ENCODE data around the gene LRRTM3.

Gene LRRTM3

DNA sequence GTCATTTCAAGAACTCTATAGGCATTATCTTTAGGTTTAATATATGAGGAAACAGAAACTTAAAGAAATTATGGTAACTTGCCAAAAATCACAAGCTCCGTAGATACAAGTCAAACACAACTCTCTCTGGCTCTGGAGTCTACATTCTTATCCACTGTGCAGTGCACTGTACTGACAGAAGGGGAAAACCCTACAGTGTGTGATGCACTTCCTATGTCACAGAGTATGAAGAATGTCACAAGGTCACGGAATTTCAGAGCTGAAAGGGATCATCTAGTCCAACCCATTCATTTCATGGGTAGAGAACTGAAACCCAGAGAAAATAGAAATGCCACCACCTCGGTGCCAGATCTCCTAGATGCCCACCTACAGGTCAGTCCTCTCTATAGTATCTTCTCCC is 86.1 kb downstream of the LRRTM3 start:
- Histone ChIP-seq H3K4me3 (no peak overlapping the region), H3K27ac (no peak overlapping the region)
- DNase-seq (ENCODE audit: low spot score), result no peak
- TF ChIP-seq, protein P1, sequence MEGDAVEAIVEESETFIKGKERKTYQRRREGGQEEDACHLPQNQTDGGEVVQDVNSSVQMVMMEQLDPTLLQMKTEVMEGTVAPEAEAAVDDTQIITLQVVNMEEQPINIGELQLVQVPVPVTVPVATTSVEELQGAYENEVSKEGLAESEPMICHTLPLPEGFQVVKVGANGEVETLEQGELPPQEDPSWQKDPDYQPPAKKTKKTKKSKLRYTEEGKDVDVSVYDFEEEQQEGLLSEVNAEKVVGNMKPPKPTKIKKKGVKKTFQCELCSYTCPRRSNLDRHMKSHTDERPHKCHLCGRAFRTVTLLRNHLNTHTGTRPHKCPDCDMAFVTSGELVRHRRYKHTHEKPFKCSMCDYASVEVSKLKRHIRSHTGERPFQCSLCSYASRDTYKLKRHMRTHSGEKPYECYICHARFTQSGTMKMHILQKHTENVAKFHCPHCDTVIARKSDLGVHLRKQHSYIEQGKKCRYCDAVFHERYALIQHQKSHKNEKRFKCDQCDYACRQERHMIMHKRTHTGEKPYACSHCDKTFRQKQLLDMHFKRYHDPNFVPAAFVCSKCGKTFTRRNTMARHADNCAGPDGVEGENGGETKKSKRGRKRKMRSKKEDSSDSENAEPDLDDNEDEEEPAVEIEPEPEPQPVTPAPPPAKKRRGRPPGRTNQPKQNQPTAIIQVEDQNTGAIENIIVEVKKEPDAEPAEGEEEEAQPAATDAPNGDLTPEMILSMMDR (IDR thresholded peaks at IDR 0.05), result no peak

DNA sequence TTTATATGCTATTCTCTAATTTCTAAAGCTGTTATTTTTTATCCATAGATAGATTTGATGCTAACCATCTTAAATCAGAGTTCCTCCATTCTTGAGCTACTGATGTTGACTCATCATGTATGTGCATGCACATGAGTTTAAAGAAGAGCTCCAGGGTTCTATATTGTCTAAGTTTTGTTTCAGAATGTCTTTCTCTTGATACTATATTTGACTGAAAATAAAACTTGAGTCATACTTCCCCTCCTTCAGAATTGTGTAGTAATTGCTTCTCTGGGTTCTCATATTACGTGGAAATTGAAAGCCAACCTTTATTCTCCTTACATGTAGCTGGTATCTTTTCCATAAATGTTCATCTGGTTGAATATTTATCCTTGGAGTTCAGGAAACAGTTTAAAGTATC is 89.4 kb downstream of the LRRTM3 start:
- no peak overlapping the region for H3K27ac ChIP-seq
- TF ChIP-seq, protein P1 (IDR thresholded peaks at IDR 0.05), result no peak
- DNase-seq (ENCODE audit: low spot score), result no peak
- H3K4me3 ChIP-seq, result no peak overlapping the region

DNA sequence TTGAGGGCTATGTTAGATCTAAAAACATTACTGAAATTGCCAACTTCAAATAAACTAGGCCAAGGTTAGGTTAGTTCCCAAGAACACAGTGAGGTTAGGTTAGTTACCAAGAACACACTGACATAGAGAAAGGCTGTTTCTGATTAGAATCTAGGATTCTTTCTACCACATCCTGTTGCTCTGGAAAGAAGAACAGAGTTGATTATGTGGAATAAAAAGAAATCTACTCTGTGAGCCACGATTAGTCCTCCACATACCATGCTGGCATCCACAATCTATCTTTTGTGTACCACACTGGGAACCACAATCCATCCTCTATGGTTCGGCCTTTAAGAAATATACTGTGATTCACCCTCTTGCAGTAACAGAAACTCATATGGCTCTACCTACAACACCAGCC is 91.4 kb downstream of the LRRTM3 start:
- H3K4me3 ChIP-seq, result no peak overlapping the region
- TF ChIP-seq, protein P1 (IDR thresholded peaks at IDR 0.05), result no peak
- no peak for DNase-seq (ENCODE audit: low spot score)
- H3K27ac ChIP-seq, result no peak overlapping the region

DNA sequence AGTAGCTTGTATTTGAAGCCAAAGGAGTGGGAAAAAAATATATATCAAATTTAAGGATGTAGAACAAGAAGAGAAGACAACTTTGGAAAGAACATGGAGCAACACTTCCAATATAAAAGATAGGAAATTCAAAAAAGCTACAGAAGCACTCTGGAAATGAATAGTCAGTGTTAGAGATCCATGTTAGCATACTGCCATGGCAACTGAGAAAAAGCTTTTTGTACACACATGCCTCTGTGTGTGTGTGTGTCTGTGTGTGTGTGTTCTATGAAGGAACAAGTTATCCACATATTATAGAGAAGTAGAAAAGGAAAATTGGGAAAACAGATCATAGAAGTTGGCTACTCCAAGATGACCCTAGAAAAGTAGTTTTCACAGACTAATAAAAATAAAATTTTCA is 96.3 kb downstream of the LRRTM3 start:
- Histone ChIP-seq H3K4me3 (no peak overlapping the region), H3K27ac (no peak overlapping the region)
- TF ChIP-seq, protein P1 (IDR thresholded peaks at IDR 0.05), result no peak
- no peak for DNase-seq (ENCODE audit: low spot score)

DNA sequence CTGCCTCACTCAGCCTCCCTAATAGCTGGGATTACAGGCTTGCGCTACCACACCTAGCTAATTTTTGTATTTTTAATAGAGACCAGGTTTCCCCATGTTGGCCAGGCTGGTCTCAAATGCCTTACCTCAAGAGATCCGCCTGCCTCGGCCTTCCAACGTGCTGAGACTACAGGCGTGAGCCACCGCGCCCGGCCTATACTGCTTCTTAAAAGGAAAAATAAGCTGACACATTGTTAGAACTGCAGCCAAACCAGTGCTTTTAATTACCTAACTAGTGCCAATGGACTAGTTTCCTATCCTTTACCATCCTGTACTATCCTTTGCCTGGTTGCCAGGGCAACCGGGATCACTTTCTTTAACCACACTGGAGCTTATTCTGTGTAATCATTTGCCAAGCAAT is 108.0 kb downstream of the LRRTM3 start:
- no peak overlapping the region for H3K4me3 ChIP-seq
- no peak for DNase-seq (ENCODE audit: low spot score)
- H3K27ac ChIP-seq, result no peak overlapping the region
- TF ChIP-seq, protein P1 (IDR thresholded peaks at IDR 0.05), result no peak

DNA sequence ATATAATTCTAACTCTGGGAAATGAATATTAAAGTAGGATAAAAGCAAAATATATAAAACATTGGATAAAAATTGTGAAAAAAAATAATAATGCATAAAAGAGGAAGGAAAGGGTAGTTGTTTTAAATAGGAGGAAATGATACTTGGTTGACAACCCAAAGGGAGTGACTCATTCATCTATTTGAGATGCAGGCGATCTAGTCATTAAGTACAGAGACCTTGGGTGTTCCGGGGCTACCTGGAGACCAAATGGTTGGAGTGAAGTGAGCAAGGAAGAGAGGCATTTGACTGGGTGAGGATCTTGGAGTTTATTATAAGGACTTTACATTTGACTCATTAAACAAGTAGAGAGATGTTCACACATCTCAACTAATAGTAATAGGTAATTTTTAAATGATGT is 111.0 kb downstream of the LRRTM3 start:
- Histone ChIP-seq H3K27ac (no peak overlapping the region), H3K4me3 (no peak overlapping the region)
- no peak for DNase-seq (ENCODE audit: low spot score)
- TF ChIP-seq, protein P1 (IDR thresholded peaks at IDR 0.05), result no peak

DNA sequence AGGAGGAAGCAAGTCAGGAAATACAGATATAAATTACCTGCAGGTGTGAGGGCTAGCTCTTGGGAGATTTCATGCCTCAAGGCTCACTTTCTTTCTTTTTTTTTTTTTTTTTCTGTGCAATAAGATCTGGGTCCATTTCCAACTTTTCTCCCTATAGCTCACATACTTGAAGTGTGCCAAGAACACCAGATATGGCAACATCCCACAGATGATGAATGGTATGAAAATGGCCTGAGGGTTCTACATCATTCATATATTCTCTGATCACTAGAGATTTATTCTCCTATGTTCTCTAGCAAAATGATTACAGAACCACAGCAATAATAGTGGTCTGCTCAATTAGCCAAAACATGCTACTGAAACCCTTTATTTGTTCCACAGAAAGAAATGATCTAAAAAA is 117.2 kb downstream of the LRRTM3 start:
- TF ChIP-seq, protein P1 (IDR thresholded peaks at IDR 0.05), result no peak
- no peak for DNase-seq (ENCODE audit: low spot score)
- no peak overlapping the region for H3K27ac ChIP-seq
- H3K4me3 ChIP-seq, result no peak overlapping the region

All from coronary artery (tissue), 2 donors.